ENCODE results near the gene COBLL1.

COBLL1 gene

GRCh38 chr2:164802095-164802707, 39.4 kb downstream of the COBLL1 start:
- H3K4me3 ChIP-seq (replicated peaks; ENCODE audit: low read depth, low read length), result no peak overlapping the region
- TF ChIP-seq CTCF (IDR thresholded peaks at IDR 0.05; ENCODE audit: low read depth, low read length, missing control alignments), result no peak
- DNase-seq (ENCODE audit: extremely low read depth, low read depth), result no peak

- no peak for TF ChIP-seq CTCF (IDR thresholded peaks at IDR 0.05; ENCODE audit: low read depth, low read length, missing control alignments)
- DNase-seq (ENCODE audit: extremely low read depth, low read depth), result no peak
- no peak overlapping the region for H3K4me3 ChIP-seq (replicated peaks; ENCODE audit: low read depth, low read length)
Observed at GRCh38 chr2:164800572-164800971, 41.1 kb downstream of the COBLL1 start.

- no peak for TF ChIP-seq CTCF (IDR thresholded peaks at IDR 0.05; ENCODE audit: low read depth, low read length, missing control alignments)
- no peak overlapping the region for H3K4me3 ChIP-seq (replicated peaks; ENCODE audit: low read depth, low read length)
Observed at GRCh38 chr2:164797627-164798026, 44.0 kb downstream of the COBLL1 start.

GRCh38 chr2:164796999-164797398, 44.6 kb downstream of the COBLL1 start:
- TF ChIP-seq CTCF (IDR thresholded peaks at IDR 0.05; ENCODE audit: low read depth, low read length, missing control alignments), result no peak
- DNase-seq (ENCODE audit: extremely low read depth, low read depth), result no peak
- no peak overlapping the region for H3K4me3 ChIP-seq (replicated peaks; ENCODE audit: low read depth, low read length)

More at GRCh38 chr2:164797627-164798026, 44.0 kb downstream of the COBLL1 start:
- no peak for DNase-seq (ENCODE audit: extremely low read depth, low read depth)

- no peak for DNase-seq (ENCODE audit: extremely low read depth, low read depth)
- no peak overlapping the region for H3K4me3 ChIP-seq (replicated peaks; ENCODE audit: low read depth, low read length)
- no peak for TF ChIP-seq CTCF (IDR thresholded peaks at IDR 0.05; ENCODE audit: low read depth, low read length, missing control alignments)
Observed at GRCh38 chr2:164794432-164795231, 47.0 kb downstream of the COBLL1 start.

- no peak for DNase-seq (ENCODE audit: extremely low read depth, low read depth)
- no peak for TF ChIP-seq CTCF (IDR thresholded peaks at IDR 0.05; ENCODE audit: low read depth, low read length, missing control alignments)
- H3K4me3 ChIP-seq (replicated peaks; ENCODE audit: low read depth, low read length), result no peak overlapping the region
Observed at GRCh38 chr2:164794016-164794415, 47.6 kb downstream of the COBLL1 start.
